K562 (cell line): ENCODE data around the gene CNKSR2. TPM values are rescaled to one million over a fixed set of nuclear protein-coding genes. Genes with fewer than 3 reads are reported as not detected.

Experiments
- ATAC-seq: fragments of 200-7000 bp; cut with Tn5 transposase; 3 replicates; pipeline ENCODE4 v1.9.1; 2020; ENCODE audit warnings: moderate library complexity
- BruUV-seq: library from RNA; stranded (reverse); fragments of 400-500 nt; replicated peaks from 2 replicates; lab custom pipeline; 2021; lab: Mats Ljungman, UMichigan
- CTCF ChIA-PET: fragments of 300-600 bp; formaldehyde crosslinking; extraction: SDS; loops from one replicate; lab custom pipeline; 2021; ENCODE audit warnings: low intra/inter-chr PET ratio; lab: Yijun Ruan, JAX
- POLR2A ChIA-PET: fragments of 300-600, 350-650 bp; sonication (Branson Sonifier 250); formaldehyde crosslinking; extraction: SDS; loops from one replicate; lab custom pipeline; 2021; ENCODE audit warnings: antibody characterized with exemption, inconsistent platforms; lab: Yijun Ruan, JAX
- DNase-seq, 4 experiments: peaks; one replicate each; pipeline versions ENCODE4 v3.0.0 to v3.0.0-alpha.2; 2011 to 2018; ENCODE audit warnings: low spot score in 3 of 4, mixed read lengths in 3 of 4; ENCODE audit errors: extremely low read depth in 1 of 4
- FAIRE-seq: peaks from 2 replicates; lab custom pipeline; 2011; peaks lifted over from hg19 to GRCh38; lab: Jason Lieb, UNC
- H2AFZ ChIP-seq: 2 replicates; pipeline ENCODE4 v1.6.0; 2011; ENCODE audit warnings: low read depth, low read length, control low read depth, inconsistent platforms
- H3K27ac ChIP-seq: fragments of 200-600 bp; 3 replicates; pipeline ENCODE4 v1.8.0; 2011; ENCODE audit warnings: low read depth, mild to moderate bottlenecking, control low read depth, inconsistent platforms, low read length, moderate library complexity, mixed read lengths; ENCODE audit errors: extremely low read depth
- H3K27me3 ChIP-seq, 2 experiments: fragments of 300-600 bp in 1 of 2; 2 replicates in 1 of 2; 3 replicates in 1 of 2; pipeline versions ENCODE4 v1.6.0 to v1.8.0; 2011; ENCODE audit warnings: inconsistent platforms in 2 of 2, low read length in 2 of 2, mild to moderate bottlenecking in 1 of 2, mixed read lengths in 1 of 2, moderate library complexity in 1 of 2; ENCODE audit not compliant: control insufficient read depth in 2 of 2, insufficient read depth in 2 of 2
- H3K36me3 ChIP-seq: fragments of 300-600 bp; 3 replicates; pipeline ENCODE4 v1.8.0; 2011; ENCODE audit warnings: mild to moderate bottlenecking, low read length, inconsistent platforms; ENCODE audit not compliant: control insufficient read depth, insufficient read depth
- H3K4me1 ChIP-seq, 2 experiments: fragments of 200-600 bp in 1 of 2; replicated peaks in 1 of 2; 2 replicates in 1 of 2; 3 replicates in 1 of 2; pipeline versions ENCODE4 v1.5.1 to v1.8.0; 2011; ENCODE audit warnings: inconsistent platforms in 2 of 2, low read length in 2 of 2, mild to moderate bottlenecking in 1 of 2, mixed read lengths in 1 of 2, moderate library complexity in 1 of 2; ENCODE audit not compliant: control insufficient read depth in 2 of 2, insufficient read depth in 2 of 2
- H3K4me2 ChIP-seq: 2 replicates; pipeline ENCODE4 v1.6.1; 2011; ENCODE audit warnings: low read length, control low read depth, inconsistent platforms, mixed read lengths; ENCODE audit not compliant: insufficient read depth
- H3K4me3 ChIP-seq: fragments of 200-600 bp; sonication (generic), shearing (Covaris generic); 2 replicates; pipeline ENCODE4 v1.5.1; 2016; ENCODE audit warnings: control low read depth, inconsistent platforms
- H3K79me2 ChIP-seq: fragments of 200-600 bp; 3 replicates; pipeline ENCODE4 v1.8.0; 2011; ENCODE audit warnings: low read length, inconsistent platforms; ENCODE audit not compliant: control insufficient read depth, insufficient read depth
- H3K9ac ChIP-seq, 2 experiments: 2 replicates each; pipeline versions ENCODE4 v1.6.0 to v1.6.1; 2011; ENCODE audit warnings: low read depth in 2 of 2, low read length in 2 of 2, control low read depth in 1 of 2, inconsistent platforms in 1 of 2, mild to moderate bottlenecking in 1 of 2, mixed read lengths in 1 of 2; ENCODE audit not compliant: insufficient read depth in 1 of 2
- H3K9me1 ChIP-seq: one replicate; pipeline ENCODE4 v1.6.0; 2011; ENCODE audit warnings: inconsistent platforms, mild to moderate bottlenecking, low read length, moderate library complexity; ENCODE audit not compliant: control insufficient read depth, insufficient read depth
- H3K9me3 ChIP-seq: replicated peaks from 2 replicates; pipeline ENCODE4 v1.5.1; 2011; ENCODE audit warnings: low read depth, low read length, inconsistent platforms; ENCODE audit not compliant: control insufficient read depth, insufficient read depth
- H4K20me1 ChIP-seq: replicated peaks from 2 replicates; pipeline ENCODE4 v1.6.1; 2011; ENCODE audit warnings: low read length, inconsistent platforms, mixed read lengths; ENCODE audit not compliant: control insufficient read depth, insufficient read depth
- C11orf30 ChIP-seq: fragments of 450-650 bp; IDR thresholded peaks from 2 replicates; pipeline ENCODE4 v1.6.1; 2016; ENCODE audit warnings: low read depth, mild to moderate bottlenecking
- HCFC1 ChIP-seq: IDR thresholded peaks from 2 replicates; pipeline ENCODE4 v1.6.1; 2012; ENCODE audit warnings: low read depth, low read length, improper control_type of control experiment
- MAFK ChIP-seq: IDR thresholded peaks from 2 replicates; pipeline ENCODE4 v1.6.1; 2011; ENCODE audit warnings: low read length, improper control_type of control experiment
- POU5F1 ChIP-seq: fragments of 150-350 bp; IDR thresholded peaks from 2 replicates; pipeline ENCODE4 v1.6.1; 2014; ENCODE audit warnings: borderline replicate concordance, low read length, low read depth, mild to moderate bottlenecking; ENCODE audit not compliant: partially characterized antibody
- SREBF2 ChIP-seq: sonication (generic); formaldehyde crosslinking; IDR thresholded peaks from 2 replicates; pipeline ENCODE4 v1.4.0; 2020; ENCODE audit warnings: mild to moderate bottlenecking, missing genetic modification reagents
- TCF7L2 ChIP-seq: fragments of 150-350 bp; IDR thresholded peaks from 2 replicates; pipeline ENCODE4 v1.6.1; 2016; ENCODE audit warnings: low read depth, mild to moderate bottlenecking, low read length, moderate library complexity
- TRIM28 ChIP-seq: fragments of 450-650 bp; IDR thresholded peaks from 2 replicates; pipeline ENCODE4 v1.6.1; 2017
- WGBS: fragments of 100-300 bp; shearing (Covaris generic); methylation state at CpG from one replicate; pipeline ENCODE4 v1.1.6; 2016; ENCODE audit warnings: low coverage, mixed read lengths; ENCODE audit not compliant: insufficient coverage; ENCODE audit errors: missing lambda C conversion rate; 5-methylcytosine and 5-hydroxymethylcytosine counted together
- in situ Hi-C: fragments of 300-500 bp; cut with MboI; formaldehyde crosslinking; loops from 4 replicates; pipeline ENCODE4 v1.15.0; 2018; ENCODE audit warnings: inconsistent platforms, mixed read lengths
- intact Hi-C: fragments of 100-400 bp; cut with micrococcal nuclease; formaldehyde crosslinking; loops from 2 replicates; pipeline ENCODE4 v1.14.2; 2022
- polyA plus RNA-seq, 8 experiments: library from polyadenylated mRNA; depleted of rRNA in 4 of 8; stranded (reverse) in 5 of 8; unstranded in 3 of 8; fragments of >200 nt; fragmentation: Nextera tagmentation in 2 of 8; fragmentation: Illumina TruSeq in 1 of 8; extraction: Ambion mirVana in 2 of 8; extraction: Trizol in 1 of 8; gene quantifications; 2 replicates each; pipeline versions ENCODE4 v1.2.1 to v1.2.3, GENCODE V29; 2011 to 2014; ENCODE audit warnings: inconsistent platforms in 1 of 8, missing spikeins in 1 of 8
- total RNA-seq, 7 experiments: library from RNA; depleted of rRNA in 6 of 7; stranded (reverse); fragments of >200 nt in 6 of 7; fragmentation: Illumina TruSeq in 2 of 7; extraction: Trizol in 2 of 7; gene quantifications; 2 replicates each; pipeline versions ENCODE4 v1.2.1 to v1.2.3, GENCODE V29; 2011 to 2021; ENCODE audit warnings: low replicate concordance in 1 of 7
- TF ChIP-seq, protein P1 (sequence below): fragments of 450-650 bp; formaldehyde crosslinking; IDR thresholded peaks from 2 replicates; pipeline ENCODE4 v1.4.0; 2020; ENCODE audit warnings: mild to moderate bottlenecking, moderate library complexity
- TF ChIP-seq, protein P2 (sequence below): fragments of 250-450 bp; sonication (Bioruptor Pico); IDR thresholded peaks from 2 replicates; pipeline ENCODE4 v1.9.0; 2021; ENCODE audit warnings: mild to moderate bottlenecking, inconsistent platforms
- TF ChIP-seq, protein P3 (sequence below): fragments of 250-450 bp; sonication (Bioruptor Pico); IDR thresholded peaks from 2 replicates; pipeline ENCODE4 v1.8.0; 2021; ENCODE audit warnings: moderate library complexity, mild to moderate bottlenecking, inconsistent platforms
- TF ChIP-seq, protein P4 (sequence below): fragments of 450-650 bp; IDR thresholded peaks from 2 replicates; pipeline ENCODE4 v1.6.1; 2014; ENCODE audit warnings: low read depth, mild to moderate bottlenecking, moderate library complexity, borderline replicate concordance

CNKSR2 gene
- total and polyA plus RNA-seq, 9 of the 15 experiments (the other 6 are each of a cell fraction or from before 2014, with no cell fraction given) = not detected

DNA sequence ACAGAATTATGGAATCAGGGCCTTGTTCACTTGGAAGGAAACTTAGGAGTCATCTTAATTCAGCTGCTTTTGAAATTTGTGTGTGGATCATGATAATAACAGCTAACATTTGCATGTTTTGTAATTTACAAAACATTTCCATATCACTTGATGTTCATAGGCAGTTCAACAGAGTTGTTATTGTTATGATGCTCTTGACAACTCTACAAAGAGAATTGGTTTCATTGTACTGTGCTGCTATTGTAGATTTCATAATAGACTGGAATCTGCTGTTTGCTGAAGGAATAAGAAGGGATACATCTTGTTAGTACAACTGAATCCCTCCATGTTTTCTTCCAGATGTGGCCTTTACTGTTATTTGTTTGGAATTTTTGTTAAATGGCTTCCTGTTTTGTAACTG is 83.5 kb downstream of the CNKSR2 start:
- no peak overlapping the region for H3K27ac ChIP-seq
- no peaks in the 10 kb centered on the region for H3K36me3 ChIP-seq
- no peaks in the 10 kb centered on the region for H3K9me3 ChIP-seq
- DNase-seq (no peak), ATAC-seq (no peak), FAIRE-seq (no peak)
- no peak overlapping the region for H3K4me2 ChIP-seq
- H3K4me1 ChIP-seq = no peaks in the 10 kb centered on the region
- CTCF ChIA-PET = no interaction called here
- intact Hi-C loops = no loop called here
- H3K9me1 ChIP-seq = no peaks in the 10 kb centered on the region
- no TSS peak for BruUV-seq
- TF ChIP-seq SREBF2 (CRISPR knock-in tag) (no peak), MAFK (no peak)
- TF ChIP-seq, protein P1, sequence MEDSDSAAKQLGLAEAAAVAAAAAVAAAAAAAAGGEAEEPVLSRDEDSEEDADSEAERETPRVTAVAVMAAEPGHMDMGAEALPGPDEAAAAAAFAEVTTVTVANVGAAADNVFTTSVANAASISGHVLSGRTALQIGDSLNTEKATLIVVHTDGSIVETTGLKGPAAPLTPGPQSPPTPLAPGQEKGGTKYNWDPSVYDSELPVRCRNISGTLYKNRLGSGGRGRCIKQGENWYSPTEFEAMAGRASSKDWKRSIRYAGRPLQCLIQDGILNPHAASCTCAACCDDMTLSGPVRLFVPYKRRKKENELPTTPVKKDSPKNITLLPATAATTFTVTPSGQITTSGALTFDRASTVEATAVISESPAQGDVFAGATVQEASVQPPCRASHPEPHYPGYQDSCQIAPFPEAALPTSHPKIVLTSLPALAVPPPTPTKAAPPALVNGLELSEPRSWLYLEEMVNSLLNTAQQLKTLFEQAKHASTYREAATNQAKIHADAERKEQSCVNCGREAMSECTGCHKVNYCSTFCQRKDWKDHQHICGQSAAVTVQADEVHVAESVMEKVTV (CRISPR knock-in tag) = no peak
- TF ChIP-seq, all 486 proteins: peak for 0
- POLR2A ChIA-PET = no interaction called here
- Histone ChIP-seq H3K9ac (no peak overlapping the region), H3K4me3 (no peak overlapping the region), H3K27me3 (no peaks in the 10 kb centered on the region), H3K79me2 (no peaks in the 10 kb centered on the region), H4K20me1 (no peaks in the 10 kb centered on the region), H2AFZ (no peak overlapping the region)
- in situ Hi-C loops = no loop called here

DNA sequence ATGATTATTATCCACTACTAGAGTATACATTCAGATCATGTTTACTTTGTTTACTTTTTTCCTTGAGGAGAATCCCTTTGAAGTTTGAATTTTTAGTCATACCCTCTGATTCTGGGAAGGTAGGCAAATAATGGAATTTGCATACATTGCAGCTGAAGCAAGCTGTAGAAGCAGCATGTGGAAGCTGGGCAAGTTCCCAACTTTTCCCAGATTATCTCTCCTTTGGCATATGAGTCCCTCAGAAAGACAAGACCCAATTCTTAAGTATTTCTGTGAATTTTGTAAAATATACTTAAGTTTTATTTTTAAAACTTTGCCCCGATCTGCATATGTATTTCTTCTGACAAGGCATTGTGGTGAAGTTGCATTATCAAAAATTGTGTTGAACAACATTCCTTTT is 94.9 kb downstream of the CNKSR2 start:
- intact Hi-C loops (no loop called here), in situ Hi-C loops (no loop called here)
- H3K27me3 ChIP-seq = no peaks in the 10 kb centered on the region
- H3K9me1 ChIP-seq = no peaks in the 10 kb centered on the region
- no peak overlapping the region for H3K9ac ChIP-seq
- no peaks in the 10 kb centered on the region for H3K36me3 ChIP-seq
- H3K9me3 ChIP-seq = no peaks in the 10 kb centered on the region
- CTCF ChIA-PET = no interaction called here
- H4K20me1 ChIP-seq = no peaks in the 10 kb centered on the region
- POLR2A ChIA-PET = no interaction called here
- no peaks in the 10 kb centered on the region for H3K79me2 ChIP-seq
- no peaks in the 10 kb centered on the region for H3K4me1 ChIP-seq
- no peak overlapping the region for H3K4me3 ChIP-seq
- no peak for DNase-seq
- WGBS = 0% methylated on average over 1 of the region's 1 CpG
- no peak for FAIRE-seq
- H3K27ac ChIP-seq = no peak overlapping the region
- no peak overlapping the region for H2AFZ ChIP-seq
- ATAC-seq = no peak
- H3K4me2 ChIP-seq = no peak overlapping the region
- no TSS peak for BruUV-seq
- TF ChIP-seq, protein P2, sequence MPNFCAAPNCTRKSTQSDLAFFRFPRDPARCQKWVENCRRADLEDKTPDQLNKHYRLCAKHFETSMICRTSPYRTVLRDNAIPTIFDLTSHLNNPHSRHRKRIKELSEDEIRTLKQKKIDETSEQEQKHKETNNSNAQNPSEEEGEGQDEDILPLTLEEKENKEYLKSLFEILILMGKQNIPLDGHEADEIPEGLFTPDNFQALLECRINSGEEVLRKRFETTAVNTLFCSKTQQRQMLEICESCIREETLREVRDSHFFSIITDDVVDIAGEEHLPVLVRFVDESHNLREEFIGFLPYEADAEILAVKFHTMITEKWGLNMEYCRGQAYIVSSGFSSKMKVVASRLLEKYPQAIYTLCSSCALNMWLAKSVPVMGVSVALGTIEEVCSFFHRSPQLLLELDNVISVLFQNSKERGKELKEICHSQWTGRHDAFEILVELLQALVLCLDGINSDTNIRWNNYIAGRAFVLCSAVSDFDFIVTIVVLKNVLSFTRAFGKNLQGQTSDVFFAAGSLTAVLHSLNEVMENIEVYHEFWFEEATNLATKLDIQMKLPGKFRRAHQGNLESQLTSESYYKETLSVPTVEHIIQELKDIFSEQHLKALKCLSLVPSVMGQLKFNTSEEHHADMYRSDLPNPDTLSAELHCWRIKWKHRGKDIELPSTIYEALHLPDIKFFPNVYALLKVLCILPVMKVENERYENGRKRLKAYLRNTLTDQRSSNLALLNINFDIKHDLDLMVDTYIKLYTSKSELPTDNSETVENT (CRISPR knock-in tag) = no peak
- TF ChIP-seq, protein P3, sequence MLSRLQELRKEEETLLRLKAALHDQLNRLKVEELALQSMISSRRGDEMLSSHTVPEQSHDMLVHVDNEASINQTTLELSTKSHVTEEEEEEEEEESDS (CRISPR knock-in tag) = no peak
- TF ChIP-seq, protein P4, sequence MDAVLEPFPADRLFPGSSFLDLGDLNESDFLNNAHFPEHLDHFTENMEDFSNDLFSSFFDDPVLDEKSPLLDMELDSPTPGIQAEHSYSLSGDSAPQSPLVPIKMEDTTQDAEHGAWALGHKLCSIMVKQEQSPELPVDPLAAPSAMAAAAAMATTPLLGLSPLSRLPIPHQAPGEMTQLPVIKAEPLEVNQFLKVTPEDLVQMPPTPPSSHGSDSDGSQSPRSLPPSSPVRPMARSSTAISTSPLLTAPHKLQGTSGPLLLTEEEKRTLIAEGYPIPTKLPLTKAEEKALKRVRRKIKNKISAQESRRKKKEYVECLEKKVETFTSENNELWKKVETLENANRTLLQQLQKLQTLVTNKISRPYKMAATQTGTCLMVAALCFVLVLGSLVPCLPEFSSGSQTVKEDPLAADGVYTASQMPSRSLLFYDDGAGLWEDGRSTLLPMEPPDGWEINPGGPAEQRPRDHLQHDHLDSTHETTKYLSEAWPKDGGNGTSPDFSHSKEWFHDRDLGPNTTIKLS = no peak
- TF ChIP-seq HCFC1 (no peak), C11orf30 (no peak), TCF7L2 (no peak), TRIM28 (no peak), POU5F1 (no peak)
